Measurements from ENCODE around the gene GCNT2. TPM values are rescaled to one million over a fixed set of nuclear protein-coding genes. Genes with fewer than 3 reads are reported as not detected.
A peak's percentile ranks its signal among the peaks of the same experiment; 100 is the strongest.

Gene GCNT2
- total RNA-seq, 2 experiments from 2014 or later = 4.8 to 6.9 TPM

GRCh38 chr6:10624836-10625235, 103.7 kb downstream of the GCNT2 start:
- no peak for DNase-seq
- Mint-ChIP-seq H3K9me3 (ENCODE audit: insufficient read depth) (no peaks in the 10 kb centered on the region), H3K4me1 (ENCODE audit: low read depth) (no peaks in the 10 kb centered on the region), H3K27me3 (ENCODE audit: low read depth) (no peaks in the 10 kb centered on the region), H3K36me3 (ENCODE audit: low read depth) (peaks cover 43% of the 10 kb centered on the region), H3K4me3 (no peak overlapping the region), H3K27ac (no peak overlapping the region)
- ATAC-seq = no peak
- ChIA-PET POLR2A (no interaction called here), CTCF (no interaction called here)

- no peak overlapping the region for H3K4me3 Mint-ChIP-seq
- H3K9me3 Mint-ChIP-seq (ENCODE audit: insufficient read depth) = no peaks in the 10 kb centered on the region
- H3K27ac Mint-ChIP-seq = no peak overlapping the region
- ATAC-seq (no peak), DNase-seq (no peak)
- no peaks in the 10 kb centered on the region for H3K27me3 Mint-ChIP-seq (ENCODE audit: low read depth)
- peaks cover 41% of the 10 kb centered on the region for H3K36me3 Mint-ChIP-seq (ENCODE audit: low read depth)
- CTCF ChIA-PET = interaction anchor here (1.1 kb wide), 1 partner anchor 176 kb away, joined by 3 read pairs; no protein-coding TSS in a partner anchor
- H3K4me1 Mint-ChIP-seq (ENCODE audit: low read depth) = no peaks in the 10 kb centered on the region
- POLR2A ChIA-PET = no interaction called here
Measured at GRCh38 chr6:10626154-10626741, 105.1 kb downstream of the GCNT2 start.

GRCh38 chr6:10627800-10628199, 106.6 kb downstream of the GCNT2 start:
- Mint-ChIP-seq H3K4me3 (no peak overlapping the region), H3K4me1 (ENCODE audit: low read depth) (no peaks in the 10 kb centered on the region), H3K36me3 (ENCODE audit: low read depth) (peaks cover 28% of the 10 kb centered on the region), H3K27me3 (ENCODE audit: low read depth) (no peaks in the 10 kb centered on the region), H3K9me3 (ENCODE audit: insufficient read depth) (no peaks in the 10 kb centered on the region), H3K27ac (no peak overlapping the region)
- ATAC-seq (no peak), DNase-seq (no peak)
- POLR2A ChIA-PET = no interaction called here
- CTCF ChIA-PET = no interaction called here

- ChIA-PET CTCF (no interaction called here), POLR2A (no interaction called here)
- Mint-ChIP-seq H3K4me3 (no peak overlapping the region), H3K27ac (no peak overlapping the region), H3K27me3 (ENCODE audit: low read depth) (no peaks in the 10 kb centered on the region), H3K9me3 (ENCODE audit: insufficient read depth) (no peaks in the 10 kb centered on the region), H3K4me1 (ENCODE audit: low read depth) (peaks cover 13% of the 10 kb centered on the region), H3K36me3 (ENCODE audit: low read depth) (peaks cover 12% of the 10 kb centered on the region)
- no peak for DNase-seq
- no peak for ATAC-seq
Measured at GRCh38 chr6:10630178-10630577, 109.0 kb downstream of the GCNT2 start.

GRCh38 chr6:10633216-10633615, 112.1 kb downstream of the GCNT2 start:
- no peaks in the 10 kb centered on the region for H3K36me3 Mint-ChIP-seq (ENCODE audit: low read depth)
- CTCF ChIA-PET = no interaction called here
- no peaks in the 10 kb centered on the region for H3K9me3 Mint-ChIP-seq (ENCODE audit: insufficient read depth)
- peaks cover 2% of the 10 kb centered on the region for H3K27me3 Mint-ChIP-seq (ENCODE audit: low read depth)
- peaks cover 13% of the 10 kb centered on the region for H3K4me1 Mint-ChIP-seq (ENCODE audit: low read depth)
- POLR2A ChIA-PET = no interaction called here
- no peak overlapping the region for H3K27ac Mint-ChIP-seq
- ATAC-seq (peak; percentile 69), DNase-seq (peak; percentile 34)
- no peak overlapping the region for H3K4me3 Mint-ChIP-seq

GRCh38 chr6:10640412-10640811, 119.3 kb downstream of the GCNT2 start:
- CTCF ChIA-PET = no interaction called here
- H3K27me3 Mint-ChIP-seq (ENCODE audit: low read depth) = peaks cover 27% of the 10 kb centered on the region
- POLR2A ChIA-PET = no interaction called here
- no peak overlapping the region for H3K27ac Mint-ChIP-seq
- H3K9me3 Mint-ChIP-seq (ENCODE audit: insufficient read depth) = peaks cover 5% of the 10 kb centered on the region
- H3K36me3 Mint-ChIP-seq (ENCODE audit: low read depth) = no peaks in the 10 kb centered on the region
- peaks cover 18% of the 10 kb centered on the region for H3K4me1 Mint-ChIP-seq (ENCODE audit: low read depth)
- ATAC-seq = no peak
- no peak overlapping the region for H3K4me3 Mint-ChIP-seq
- DNase-seq = no peak

GRCh38 chr6:10641528-10641927, 120.4 kb downstream of the GCNT2 start:
- H3K4me1 Mint-ChIP-seq (ENCODE audit: low read depth) = peaks cover 18% of the 10 kb centered on the region
- H3K27me3 Mint-ChIP-seq (ENCODE audit: low read depth) = peaks cover 28% of the 10 kb centered on the region
- H3K36me3 Mint-ChIP-seq (ENCODE audit: low read depth) = no peaks in the 10 kb centered on the region
- ChIA-PET POLR2A (no interaction called here), CTCF (no interaction called here)
- no peak overlapping the region for H3K4me3 Mint-ChIP-seq
- no peak for DNase-seq
- H3K27ac Mint-ChIP-seq = no peak overlapping the region
- peaks cover 5% of the 10 kb centered on the region for H3K9me3 Mint-ChIP-seq (ENCODE audit: insufficient read depth)
- ATAC-seq = no peak

- peaks cover 30% of the 10 kb centered on the region for H3K27me3 Mint-ChIP-seq (ENCODE audit: low read depth)
- ATAC-seq (peak; percentile 44), DNase-seq (no peak)
- H3K4me1 Mint-ChIP-seq (ENCODE audit: low read depth) = peaks cover 18% of the 10 kb centered on the region
- H3K27ac Mint-ChIP-seq = peak overlapping the region; percentile 6
- POLR2A ChIA-PET = no interaction called here
- CTCF ChIA-PET = no interaction called here
- no peak overlapping the region for H3K4me3 Mint-ChIP-seq
- no peaks in the 10 kb centered on the region for H3K36me3 Mint-ChIP-seq (ENCODE audit: low read depth)
- peaks cover 5% of the 10 kb centered on the region for H3K9me3 Mint-ChIP-seq (ENCODE audit: insufficient read depth)
Measured at GRCh38 chr6:10643201-10643651, 122.1 kb downstream of the GCNT2 start.

- peaks cover 29% of the 10 kb centered on the region for H3K27me3 Mint-ChIP-seq (ENCODE audit: low read depth)
- H3K9me3 Mint-ChIP-seq (ENCODE audit: insufficient read depth) = peaks cover 5% of the 10 kb centered on the region
- DNase-seq = no peak
- CTCF ChIA-PET = no interaction called here
- H3K27ac Mint-ChIP-seq = no peak overlapping the region
- no peak for ATAC-seq
- POLR2A ChIA-PET = no interaction called here
- H3K4me1 Mint-ChIP-seq (ENCODE audit: low read depth) = peaks cover 18% of the 10 kb centered on the region
- no peaks in the 10 kb centered on the region for H3K36me3 Mint-ChIP-seq (ENCODE audit: low read depth)
- H3K4me3 Mint-ChIP-seq = no peak overlapping the region
Measured at GRCh38 chr6:10644225-10644624, 123.1 kb downstream of the GCNT2 start.

- H3K4me1 Mint-ChIP-seq (ENCODE audit: low read depth) = peaks cover 24% of the 10 kb centered on the region
- H3K9me3 Mint-ChIP-seq (ENCODE audit: insufficient read depth) = no peaks in the 10 kb centered on the region
- ChIA-PET POLR2A (no interaction called here), CTCF (no interaction called here)
- ATAC-seq (peak; percentile 86), DNase-seq (peak; percentile 55)
- H3K4me3 Mint-ChIP-seq = peak overlapping the region; percentile 36
- H3K36me3 Mint-ChIP-seq (ENCODE audit: low read depth) = no peaks in the 10 kb centered on the region
- peak overlapping the region; percentile 17 for H3K27ac Mint-ChIP-seq
- H3K27me3 Mint-ChIP-seq (ENCODE audit: low read depth) = peaks cover 11% of the 10 kb centered on the region
Measured at GRCh38 chr6:10655508-10656055, 134.4 kb downstream of the GCNT2 start.

- peak overlapping the region; percentile 18 for H3K4me3 Mint-ChIP-seq
- H3K27me3 Mint-ChIP-seq (ENCODE audit: low read depth) = peaks cover 8% of the 10 kb centered on the region
- ChIA-PET CTCF (no interaction called here), POLR2A (interaction anchor here (0.6 to 1.2 kb wide), 2 partner anchors 36 to 745 kb away, joined by 3 read pairs; partner anchors contain the start of gene PAK1IP1)
- H3K36me3 Mint-ChIP-seq (ENCODE audit: low read depth) = no peaks in the 10 kb centered on the region
- no peak overlapping the region for H3K27ac Mint-ChIP-seq
- ATAC-seq = no peak
- H3K9me3 Mint-ChIP-seq (ENCODE audit: insufficient read depth) = no peaks in the 10 kb centered on the region
- DNase-seq = no peak
- peaks cover 24% of the 10 kb centered on the region for H3K4me1 Mint-ChIP-seq (ENCODE audit: low read depth)
Measured at GRCh38 chr6:10658910-10659698, 138.0 kb downstream of the GCNT2 start.

- Mint-ChIP-seq H3K4me3 (no peak overlapping the region), H3K27ac (peak overlapping the region; percentile 19), H3K36me3 (ENCODE audit: low read depth) (no peaks in the 10 kb centered on the region), H3K4me1 (ENCODE audit: low read depth) (peaks cover 23% of the 10 kb centered on the region), H3K9me3 (ENCODE audit: insufficient read depth) (no peaks in the 10 kb centered on the region), H3K27me3 (ENCODE audit: low read depth) (peaks cover 10% of the 10 kb centered on the region)
- no peak for DNase-seq
- ChIA-PET CTCF (no interaction called here), POLR2A (interaction anchor here (0.6 to 1.2 kb wide), 2 partner anchors 35 to 744 kb away, joined by 3 read pairs; partner anchors contain the start of gene PAK1IP1)
- ATAC-seq = peak; percentile 12
Measured at GRCh38 chr6:10659699-10660348, 138.7 kb downstream of the GCNT2 start.

Data from activated CD8-positive, alpha-beta T cell treated with anti-CD3 and anti-CD28 coated beads, Interleukin-2, amount 10 ng/mL, durations not matched to agents 7 days and 5 days (primary cell).